Measurements from ENCODE around the gene DEDD. TPM values are rescaled to one million over a fixed set of nuclear protein-coding genes. Genes with fewer than 3 reads are reported as not detected.

The DEDD gene
- total and polyA plus RNA-seq, 2 donors (not counting 1 experiment from before 2014, with no cell fraction given) = 21.6 to 40.3 TPM

DNA sequence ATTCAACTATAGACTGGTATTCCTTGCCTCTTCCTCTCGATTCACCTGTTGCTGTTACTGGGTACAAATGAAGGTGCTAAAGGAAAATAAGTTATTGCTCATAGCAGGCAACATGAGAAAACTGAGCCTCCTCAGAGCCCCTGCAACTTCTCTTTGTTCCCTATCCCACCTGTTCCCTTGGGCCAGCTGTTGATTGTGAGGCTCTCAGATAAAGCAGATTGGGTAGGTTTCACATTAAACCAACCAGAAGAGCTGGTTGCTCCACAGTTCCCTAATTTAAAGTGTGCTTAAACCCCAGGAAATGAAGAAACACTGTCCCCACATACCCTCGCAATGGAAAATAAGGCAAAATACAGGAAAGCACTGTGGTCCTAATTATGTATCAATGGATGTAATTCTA, 4.8 kb downstream of the DEDD start:
- TF ChIP-seq EZH2 (IDR thresholded peaks at IDR 0.05; ENCODE audit: low read length, missing control alignments) = no peak
- no peak for TF ChIP-seq CTCF (conservative IDR thresholded peaks at IDR 0.05 in 1 of 2, IDR thresholded peaks at IDR 0.05 in 1 of 2; ENCODE audit: low read depth in 1 of 2, low read length in 2 of 2)
- Histone ChIP-seq H3K79me2 (ENCODE audit: control insufficient read depth, insufficient read depth, low read length) (peaks cover 47% of the 10 kb centered on the region), H3K9me3 (ENCODE audit: control insufficient read depth, insufficient read depth, low read depth, low read length) (no peaks in the 10 kb centered on the region), H2AFZ (ENCODE audit: low read length) (no peak overlapping the region), H3K27me3 (ENCODE audit: control insufficient read depth, insufficient read depth, low read length) (no peaks in the 10 kb centered on the region), H3K36me3 (ENCODE audit: control insufficient read depth, insufficient read depth, low read length) (peaks cover 30% of the 10 kb centered on the region), H4K20me1 (ENCODE audit: control insufficient read depth, extremely low read depth, insufficient read depth, low read length) (no peaks in the 10 kb centered on the region), H3K4me1 (ENCODE audit: control insufficient read depth, extremely low read depth, insufficient read depth, low read length) (peaks cover 3% of the 10 kb centered on the region), H3K4me3 (replicated peaks in 1 of 4; ENCODE audit: control extremely low read depth in 1 of 4, insufficient read depth in 1 of 4, low read depth in 3 of 4, low read length in 4 of 4) (no peak overlapping the region), H3K4me2 (ENCODE audit: extremely low read depth, insufficient read depth, low read length) (no peak overlapping the region), H3K9ac (ENCODE audit: insufficient read depth, low read length) (no peak overlapping the region), H3K27ac (ENCODE audit: insufficient read depth, low read length) (no peak overlapping the region)
- no peak for DNase-seq (ENCODE audit: low read depth in 2 of 2)

GRCh38 chr1:161122967-161123366, 9.5 kb downstream of the DEDD start:
- Histone ChIP-seq H3K4me2 (ENCODE audit: extremely low read depth, insufficient read depth, low read length) (no peak overlapping the region), H3K36me3 (ENCODE audit: control insufficient read depth, insufficient read depth, low read length) (peaks cover 34% of the 10 kb centered on the region), H3K79me2 (ENCODE audit: control insufficient read depth, insufficient read depth, low read length) (peaks cover 28% of the 10 kb centered on the region), H3K4me1 (ENCODE audit: control insufficient read depth, extremely low read depth, insufficient read depth, low read length) (peaks cover 10% of the 10 kb centered on the region), H3K27me3 (ENCODE audit: control insufficient read depth, insufficient read depth, low read length) (no peaks in the 10 kb centered on the region), H3K27ac (ENCODE audit: insufficient read depth, low read length) (no peak overlapping the region), H4K20me1 (ENCODE audit: control insufficient read depth, extremely low read depth, insufficient read depth, low read length) (no peaks in the 10 kb centered on the region), H3K9ac (ENCODE audit: insufficient read depth, low read length) (no peak overlapping the region), H2AFZ (ENCODE audit: low read length) (no peak overlapping the region), H3K4me3 (replicated peaks in 1 of 4; ENCODE audit: control extremely low read depth in 1 of 4, insufficient read depth in 1 of 4, low read depth in 3 of 4, low read length in 4 of 4) (no peak overlapping the region), H3K9me3 (ENCODE audit: control insufficient read depth, insufficient read depth, low read depth, low read length) (no peaks in the 10 kb centered on the region)
- TF ChIP-seq EZH2 (IDR thresholded peaks at IDR 0.05; ENCODE audit: low read length, missing control alignments) = no peak
- TF ChIP-seq CTCF (conservative IDR thresholded peaks at IDR 0.05 in 1 of 2, IDR thresholded peaks at IDR 0.05 in 1 of 2; ENCODE audit: low read depth in 1 of 2, low read length in 2 of 2) = no peak
- no peak for DNase-seq (ENCODE audit: low read depth in 2 of 2)

DNA sequence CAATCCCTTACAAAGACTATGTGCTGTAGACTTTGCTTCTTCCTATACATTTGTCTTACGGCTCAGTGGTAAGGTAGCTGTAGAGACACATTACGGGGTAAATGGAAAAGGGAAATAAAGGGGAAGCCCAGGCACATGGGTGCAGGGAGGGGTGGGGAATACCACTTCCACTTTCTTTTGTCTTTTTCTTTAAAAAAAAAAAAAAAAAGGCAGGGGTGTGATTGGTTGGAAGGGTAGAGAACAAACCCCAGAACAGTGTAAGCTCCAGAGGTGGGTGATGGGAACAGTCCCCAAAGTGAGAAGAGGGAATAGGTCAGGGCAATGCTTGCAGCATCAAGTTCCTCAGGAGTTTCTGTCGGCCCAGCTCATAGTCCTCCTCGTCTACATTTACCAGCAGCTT, 10.6 kb downstream of the DEDD start:
- Histone ChIP-seq H3K4me2 (ENCODE audit: extremely low read depth, insufficient read depth, low read length) (no peak overlapping the region), H3K9ac (ENCODE audit: insufficient read depth, low read length) (no peak overlapping the region), H4K20me1 (ENCODE audit: control insufficient read depth, extremely low read depth, insufficient read depth, low read length) (no peaks in the 10 kb centered on the region), H3K36me3 (ENCODE audit: control insufficient read depth, insufficient read depth, low read length) (peaks cover 34% of the 10 kb centered on the region), H2AFZ (ENCODE audit: low read length) (no peak overlapping the region), H3K9me3 (ENCODE audit: control insufficient read depth, insufficient read depth, low read depth, low read length) (no peaks in the 10 kb centered on the region), H3K79me2 (ENCODE audit: control insufficient read depth, insufficient read depth, low read length) (peaks cover 32% of the 10 kb centered on the region), H3K4me3 (replicated peaks in 1 of 4; ENCODE audit: control extremely low read depth in 1 of 4, insufficient read depth in 1 of 4, low read depth in 3 of 4, low read length in 4 of 4) (no peak overlapping the region), H3K27ac (ENCODE audit: insufficient read depth, low read length) (no peak overlapping the region), H3K27me3 (ENCODE audit: control insufficient read depth, insufficient read depth, low read length) (no peaks in the 10 kb centered on the region), H3K4me1 (ENCODE audit: control insufficient read depth, extremely low read depth, insufficient read depth, low read length) (peaks cover 10% of the 10 kb centered on the region)
- TF ChIP-seq CTCF (conservative IDR thresholded peaks at IDR 0.05 in 1 of 2, IDR thresholded peaks at IDR 0.05 in 1 of 2; ENCODE audit: low read depth in 1 of 2, low read length in 2 of 2) (no peak), EZH2 (IDR thresholded peaks at IDR 0.05; ENCODE audit: low read length, missing control alignments) (no peak)
- no peak for DNase-seq (ENCODE audit: low read depth in 2 of 2)
